Activated T-helper 17 cell treated with anti-CD3 and anti-CD28 coated beads, Interleukin-2, amount 50 U/mL, for 72 hours (primary cell): Measurements from ENCODE around the gene ATG4C. TPM values are rescaled to one million over a fixed set of nuclear protein-coding genes. Genes with fewer than 3 reads are reported as not detected.
A peak's percentile ranks its signal among the peaks of the same experiment; 100 is the strongest.
"Not testable (repeated sequence)": the region's sequence is repeated elsewhere in the genome, so short reads cannot be mapped to it uniquely, and the experiment has no call there.

Source experiments
- ATAC-seq: fragments of 150-1000 bp; cut with Tn5 transposase; replicated peaks from 2 replicates; pipeline ENCODE4 v1.10.0; 2021; ENCODE audit warnings: mild to moderate bottlenecking, moderate library complexity
- H3K27ac Mint-ChIP-seq: one replicate; pipeline ENCODE4 v1.8.0; 2022; ENCODE audit warnings: mixed read lengths
- H3K27me3 Mint-ChIP-seq: one replicate; pipeline ENCODE4 v1.8.0; 2022; ENCODE audit warnings: mixed read lengths
- H3K36me3 Mint-ChIP-seq: one replicate; pipeline ENCODE4 v1.8.0; 2022; ENCODE audit warnings: low read depth, mild to moderate bottlenecking, mixed read lengths
- H3K4me1 Mint-ChIP-seq: one replicate; pipeline ENCODE4 v1.8.0; 2022; ENCODE audit warnings: mixed read lengths
- H3K4me3 Mint-ChIP-seq: one replicate; pipeline ENCODE4 v1.8.0; 2022; ENCODE audit warnings: mild to moderate bottlenecking, mixed read lengths
- H3K9me3 Mint-ChIP-seq: one replicate; pipeline ENCODE4 v1.8.0; 2022; ENCODE audit warnings: mixed read lengths
- total RNA-seq, 2 donors: library from RNA; stranded (reverse); gene quantifications; one replicate each; pipeline ENCODE4 v1.2.3, GENCODE V29; 2022

The ATG4C gene, protein sequence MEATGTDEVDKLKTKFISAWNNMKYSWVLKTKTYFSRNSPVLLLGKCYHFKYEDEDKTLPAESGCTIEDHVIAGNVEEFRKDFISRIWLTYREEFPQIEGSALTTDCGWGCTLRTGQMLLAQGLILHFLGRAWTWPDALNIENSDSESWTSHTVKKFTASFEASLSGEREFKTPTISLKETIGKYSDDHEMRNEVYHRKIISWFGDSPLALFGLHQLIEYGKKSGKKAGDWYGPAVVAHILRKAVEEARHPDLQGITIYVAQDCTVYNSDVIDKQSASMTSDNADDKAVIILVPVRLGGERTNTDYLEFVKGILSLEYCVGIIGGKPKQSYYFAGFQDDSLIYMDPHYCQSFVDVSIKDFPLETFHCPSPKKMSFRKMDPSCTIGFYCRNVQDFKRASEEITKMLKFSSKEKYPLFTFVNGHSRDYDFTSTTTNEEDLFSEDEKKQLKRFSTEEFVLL
- total RNA-seq: 10 to 100 TPM; 15.0 to 16.0 TPM

DNA sequence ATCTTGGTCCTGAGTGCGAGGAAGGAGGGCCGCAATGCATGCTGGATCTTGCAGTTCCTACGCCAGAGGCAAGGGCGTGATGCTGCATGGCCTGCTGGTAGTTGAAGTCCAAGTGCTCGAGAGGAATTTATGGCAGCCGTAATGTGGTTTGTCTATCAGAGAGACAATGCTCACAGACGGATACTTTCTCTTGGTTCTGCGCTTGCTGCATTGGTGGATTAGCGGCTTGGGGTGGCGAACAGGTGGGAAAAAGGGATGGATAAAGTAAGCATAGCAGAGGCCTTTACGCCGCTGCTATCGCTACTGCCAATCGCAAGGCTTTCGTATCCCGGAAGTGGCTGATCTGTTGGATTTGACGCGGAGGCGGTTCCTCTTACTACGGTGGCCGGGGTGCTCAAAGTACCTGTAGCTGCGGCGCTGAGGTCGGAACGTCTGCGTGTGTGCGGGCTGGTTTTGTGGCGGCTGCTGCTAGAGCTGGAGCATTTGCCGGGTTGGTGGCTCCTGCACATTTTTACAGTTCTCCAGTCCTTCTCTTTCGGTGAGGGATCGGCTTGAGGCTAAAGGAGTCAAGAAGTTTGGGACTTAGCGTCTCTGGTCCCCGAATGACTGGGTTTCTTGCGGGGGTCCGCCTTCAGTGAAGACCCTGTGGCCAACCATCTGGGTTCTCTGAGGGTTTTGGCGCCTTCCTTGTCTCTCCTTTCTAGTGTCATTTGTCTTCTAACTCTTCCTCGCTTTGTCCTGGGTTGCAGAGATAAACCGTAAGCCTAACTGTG lies at the start of gene ATG4C:
ATG4C (plus strand) TSS at position 397 of the 773 bp plus-strand sequence. CDS start 19,655 bp downstream, outside the sequence.
- Mint-ChIP-seq H3K4me3 (no peak within 1 kb of the TSS), H3K36me3 (no peaks in the 10 kb centered on the region), H3K4me1 (peaks cover 6% of the 10 kb centered on the region), H3K27me3 (peaks cover 4% of the 10 kb centered on the region), H3K9me3 (no peaks in the 10 kb centered on the region), H3K27ac (no peak within 1 kb of the TSS)
- peak; percentile 99 for ATAC-seq

DNA sequence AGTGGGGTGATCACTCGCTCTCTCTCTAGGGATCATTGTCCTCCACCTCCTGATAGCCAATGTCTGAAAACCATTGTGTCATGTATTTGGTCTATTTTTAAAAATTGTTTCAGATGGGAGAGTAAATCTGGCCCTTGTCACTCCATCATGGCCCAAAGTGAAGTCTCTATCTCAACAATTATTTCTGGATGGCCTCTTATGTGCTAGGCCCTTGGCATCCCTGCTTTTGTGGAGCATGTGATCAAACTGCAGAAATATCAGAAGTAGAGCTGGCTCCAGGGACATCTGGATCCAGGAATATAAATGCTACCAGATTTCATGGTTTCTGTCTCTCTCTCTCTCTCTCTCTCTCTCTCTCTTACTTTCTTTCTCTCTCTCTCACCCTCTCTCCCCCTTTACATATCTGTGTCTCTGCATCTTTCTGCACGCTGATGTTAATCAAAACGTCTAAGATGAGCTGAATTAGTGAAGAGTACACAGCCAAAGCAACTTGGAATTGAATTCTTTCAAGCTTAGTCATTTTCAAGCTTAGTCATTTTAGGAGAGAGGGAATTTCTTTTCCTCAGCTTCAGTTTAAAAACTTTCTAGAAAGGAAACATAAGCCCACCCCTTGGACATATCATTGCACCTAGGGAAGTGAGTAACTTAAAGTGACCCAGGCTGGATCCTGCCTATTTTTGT lies 48.3 kb upstream of the ATG4C start:
- no peaks in the 10 kb centered on the region for H3K9me3 Mint-ChIP-seq
- peaks cover 15% of the 10 kb centered on the region for H3K27me3 Mint-ChIP-seq
- H3K4me3 Mint-ChIP-seq: no peak overlapping the region
- H3K27ac Mint-ChIP-seq: no peak overlapping the region
- ATAC-seq: no peak
- peaks cover 2% of the 10 kb centered on the region for H3K4me1 Mint-ChIP-seq
- no peaks in the 10 kb centered on the region for H3K36me3 Mint-ChIP-seq

DNA sequence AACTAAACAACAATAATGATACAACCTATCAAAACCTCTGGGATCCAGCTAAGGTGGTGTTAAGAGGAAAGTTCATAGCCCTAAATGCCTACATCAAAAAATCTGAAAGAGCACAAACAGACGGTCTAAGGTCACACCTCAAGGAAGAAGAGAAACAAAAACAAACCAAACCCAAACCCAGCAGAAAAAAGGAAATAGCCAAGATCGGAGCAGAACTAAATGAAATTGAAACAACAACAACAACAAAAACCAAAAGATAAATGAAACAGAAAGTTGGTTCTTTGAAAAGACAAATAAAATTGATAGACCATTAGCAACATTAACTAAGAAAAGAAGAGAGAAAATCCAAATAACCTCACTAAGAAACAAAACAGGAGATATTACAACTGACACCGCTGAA lies 43.2 kb upstream of the ATG4C start:
- not testable (repeated sequence) for H3K4me3 Mint-ChIP-seq, H3K4me1 Mint-ChIP-seq, H3K9me3 Mint-ChIP-seq, H3K27ac Mint-ChIP-seq, H3K36me3 Mint-ChIP-seq, ATAC-seq
- H3K27me3 Mint-ChIP-seq: peaks cover 20% of the 10 kb centered on the region

DNA sequence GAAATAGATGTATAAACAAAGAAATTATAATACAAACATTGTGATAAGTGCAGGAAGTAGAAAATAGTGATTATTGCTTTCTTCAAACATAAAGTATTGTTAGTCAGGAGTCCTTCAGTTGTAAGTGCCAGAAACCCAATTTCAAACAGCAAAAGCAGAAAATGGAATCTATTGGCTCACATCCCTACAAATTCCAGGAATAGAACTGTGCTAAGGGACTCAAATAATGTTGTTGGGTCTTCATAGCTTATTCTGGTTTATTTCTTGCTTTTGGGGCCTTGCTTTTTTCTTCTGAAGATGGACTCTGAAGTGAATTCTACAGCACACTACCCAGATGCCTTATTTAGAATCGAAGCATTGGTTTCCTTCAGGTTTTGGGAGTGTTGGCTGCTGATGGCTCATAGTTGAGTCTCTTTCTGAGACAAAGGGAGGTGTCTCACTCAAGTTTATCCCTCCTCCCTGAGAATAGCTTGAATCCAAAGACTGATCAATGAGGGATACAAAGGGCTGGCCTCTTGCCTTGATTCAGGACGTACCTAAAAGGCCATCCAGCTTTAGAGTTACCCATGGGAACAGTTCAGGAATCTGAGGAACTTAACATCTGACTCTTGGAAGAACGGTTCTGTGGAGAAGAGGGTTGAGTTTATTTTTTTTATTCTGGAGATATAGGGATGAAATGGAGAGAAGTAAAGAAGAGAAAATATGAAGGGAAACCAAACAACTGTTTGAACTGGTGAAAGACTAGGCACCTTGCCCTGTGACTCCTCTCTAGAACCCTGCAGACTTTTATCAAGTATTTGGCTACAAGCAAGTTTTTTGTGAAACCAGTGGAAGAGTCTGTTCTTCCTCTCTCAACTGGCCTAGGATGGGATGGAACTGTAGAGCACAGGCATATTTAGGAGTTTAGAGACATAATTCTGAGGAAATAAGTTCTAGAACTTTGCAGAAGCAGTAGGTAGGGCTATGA lies 39.0 kb upstream of the ATG4C start:
- H3K4me1 Mint-ChIP-seq: peaks cover 5% of the 10 kb centered on the region
- no peak for ATAC-seq
- no peaks in the 10 kb centered on the region for H3K9me3 Mint-ChIP-seq
- H3K27me3 Mint-ChIP-seq: peaks cover 11% of the 10 kb centered on the region
- H3K36me3 Mint-ChIP-seq: no peaks in the 10 kb centered on the region
- no peak overlapping the region for H3K4me3 Mint-ChIP-seq
- no peak overlapping the region for H3K27ac Mint-ChIP-seq

DNA sequence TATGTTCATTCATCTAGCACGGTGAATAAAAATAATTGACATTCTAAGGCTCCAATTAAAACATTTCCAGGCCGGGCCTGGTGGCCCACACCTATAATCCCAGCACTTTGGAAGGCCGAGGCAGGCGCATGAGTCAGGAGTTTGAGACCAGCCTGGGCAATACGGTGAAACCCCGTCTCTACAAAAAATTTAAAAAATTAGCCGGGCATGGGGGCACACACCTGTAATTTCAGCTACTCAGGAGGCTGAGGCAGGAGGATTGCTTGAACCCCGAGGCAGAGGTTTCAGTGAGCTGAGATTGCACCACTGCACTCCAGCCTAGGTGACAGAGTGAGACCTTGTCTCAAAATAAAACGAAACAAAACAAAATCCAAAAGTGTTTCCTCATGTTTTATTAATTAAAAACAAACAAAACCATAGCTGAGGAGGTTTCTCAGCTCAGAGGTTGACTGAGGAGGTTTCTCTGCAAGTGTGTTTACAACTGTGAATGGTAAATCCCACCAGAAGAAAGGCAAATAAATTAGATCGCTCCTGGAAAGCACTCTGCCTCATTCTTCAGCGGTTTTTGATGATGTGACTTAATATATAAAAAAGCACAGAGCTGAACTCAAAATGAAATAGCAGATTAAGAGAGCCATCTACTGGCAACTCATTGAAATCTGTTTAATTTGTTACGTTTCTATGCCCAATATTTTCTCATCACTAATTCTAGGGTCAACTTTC lies 37.7 kb upstream of the ATG4C start:
- no peak overlapping the region for H3K27ac Mint-ChIP-seq
- H3K4me3 Mint-ChIP-seq: no peak overlapping the region
- no peaks in the 10 kb centered on the region for H3K27me3 Mint-ChIP-seq
- ATAC-seq: no peak
- H3K9me3 Mint-ChIP-seq: no peaks in the 10 kb centered on the region
- H3K4me1 Mint-ChIP-seq: no peaks in the 10 kb centered on the region
- no peaks in the 10 kb centered on the region for H3K36me3 Mint-ChIP-seq

DNA sequence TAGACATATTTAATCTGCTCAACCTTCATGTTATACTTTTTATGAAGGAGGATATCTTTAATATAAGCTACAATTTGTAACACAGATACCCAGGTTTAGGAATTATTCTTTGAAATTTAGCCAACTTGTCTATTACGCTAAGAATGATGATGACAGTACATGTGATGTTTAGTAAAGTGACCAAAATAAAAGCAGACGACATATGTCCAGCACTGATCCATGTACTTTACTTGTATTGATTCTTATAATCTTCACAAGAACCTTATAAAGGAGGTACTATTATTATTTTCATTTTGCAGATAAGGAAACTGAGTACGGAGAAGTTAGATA lies 37.2 kb upstream of the ATG4C start:
- Mint-ChIP-seq H3K9me3 (no peaks in the 10 kb centered on the region), H3K27ac (no peak overlapping the region), H3K27me3 (no peaks in the 10 kb centered on the region), H3K4me3 (no peak overlapping the region), H3K36me3 (no peaks in the 10 kb centered on the region), H3K4me1 (no peaks in the 10 kb centered on the region)
- ATAC-seq: no peak

DNA sequence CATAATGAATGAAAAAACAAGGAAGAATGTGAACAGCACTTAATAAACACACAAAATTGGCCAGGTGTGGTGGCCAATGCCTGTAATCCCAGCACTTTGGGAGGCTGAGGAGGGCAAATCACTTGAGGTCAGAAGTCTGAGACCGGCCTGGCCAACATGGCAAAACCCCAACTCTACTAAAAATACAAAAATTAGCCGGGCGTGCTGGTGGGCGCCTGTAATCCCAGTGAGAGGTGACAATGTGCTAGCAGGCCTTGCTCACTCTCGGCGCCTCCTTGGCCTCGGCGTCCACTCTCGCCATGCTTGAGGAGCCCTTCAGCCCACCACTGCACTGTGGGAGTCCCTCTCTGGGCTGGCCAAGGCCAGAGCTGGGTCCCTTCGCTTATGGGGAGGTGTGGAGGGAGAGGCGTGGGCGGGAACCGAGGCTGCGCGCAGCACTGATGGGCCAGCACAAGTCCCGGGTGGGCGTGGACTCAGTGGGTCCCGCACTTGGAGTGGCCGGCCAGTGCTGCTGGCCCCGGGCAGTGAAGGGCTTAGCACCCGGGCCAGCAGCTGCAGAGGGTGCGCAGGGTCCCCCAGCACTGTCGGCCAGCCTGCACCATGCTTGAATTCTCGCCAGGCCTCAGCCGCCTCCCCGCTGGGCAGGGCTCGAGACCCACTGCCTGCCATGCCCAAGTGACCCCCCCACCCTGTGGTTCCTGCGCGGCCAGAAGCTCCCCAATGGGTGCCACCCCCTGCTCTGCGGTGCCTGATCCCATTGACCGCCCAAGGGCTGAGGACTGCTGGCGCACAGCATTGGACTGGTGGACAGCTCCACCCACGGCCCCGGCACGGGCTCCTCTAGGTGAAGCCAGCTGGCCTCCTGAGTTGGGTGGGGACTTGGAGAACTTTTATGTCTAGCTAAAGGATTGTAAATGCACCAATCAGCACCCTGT lies 30.6 kb upstream of the ATG4C start:
- peaks cover 11% of the 10 kb centered on the region for H3K27me3 Mint-ChIP-seq
- H3K27ac Mint-ChIP-seq: no peak overlapping the region
- H3K4me3 Mint-ChIP-seq: no peak overlapping the region
- ATAC-seq: no peak
- H3K9me3 Mint-ChIP-seq: no peaks in the 10 kb centered on the region
- no peaks in the 10 kb centered on the region for H3K36me3 Mint-ChIP-seq
- no peaks in the 10 kb centered on the region for H3K4me1 Mint-ChIP-seq

DNA sequence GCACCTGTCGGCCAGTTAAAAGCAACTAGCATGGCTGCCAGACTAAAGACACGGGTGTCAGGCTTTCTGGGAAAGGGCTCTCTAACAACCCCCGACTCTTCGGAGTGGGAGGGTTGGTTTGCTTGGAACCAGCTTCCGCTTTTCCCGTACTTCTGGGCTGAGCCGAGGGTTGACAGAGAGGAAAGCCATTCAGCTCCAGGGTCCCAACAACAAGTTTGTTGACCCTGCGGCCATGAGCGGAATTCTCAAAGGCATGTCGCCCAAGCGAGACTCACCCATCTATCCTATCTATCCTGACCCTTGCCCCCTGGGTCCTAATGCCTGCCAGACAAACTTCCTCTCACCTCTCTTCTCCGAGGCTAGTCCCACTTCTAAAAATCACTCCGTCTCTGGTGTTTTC lies 29.0 kb upstream of the ATG4C start:
- not testable (repeated sequence) for ATAC-seq, H3K4me1 Mint-ChIP-seq

DNA sequence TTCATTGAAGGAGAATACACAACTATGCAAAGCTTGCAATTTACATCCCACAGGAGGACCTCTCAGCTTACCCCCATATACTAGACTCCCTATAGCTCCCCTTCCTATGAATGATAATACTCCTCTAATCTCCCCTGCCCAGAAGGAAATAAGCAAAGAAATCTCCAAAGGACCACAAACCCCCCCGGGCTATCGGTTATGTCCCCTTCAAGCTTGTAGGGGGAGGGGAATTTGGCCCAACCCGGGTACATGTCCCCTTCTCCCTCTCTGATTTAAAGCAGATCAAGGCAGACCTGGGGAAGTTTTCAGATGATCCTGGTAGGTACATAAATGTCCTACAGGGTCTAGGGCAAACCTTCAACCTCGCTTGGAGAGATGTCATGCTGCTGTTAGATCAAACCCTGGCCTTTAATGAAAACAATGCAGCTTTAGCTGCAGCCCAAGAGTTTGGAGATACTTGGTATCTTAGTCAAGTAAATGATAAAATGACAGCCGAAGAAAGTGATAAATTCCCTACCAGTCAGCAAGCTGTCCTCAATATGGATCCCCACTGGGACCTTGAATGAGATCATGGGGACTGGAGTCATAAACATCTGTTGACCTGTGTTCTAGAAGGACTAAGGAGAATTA lies 27.6 kb upstream of the ATG4C start:
- not testable (repeated sequence) for H3K4me1 Mint-ChIP-seq, ATAC-seq, H3K36me3 Mint-ChIP-seq, H3K4me3 Mint-ChIP-seq, H3K27ac Mint-ChIP-seq, H3K9me3 Mint-ChIP-seq
- peaks cover 11% of the 10 kb centered on the region for H3K27me3 Mint-ChIP-seq

More for the DNA sequence above, 29.0 kb upstream of the ATG4C start:
- not testable (repeated sequence) for H3K4me3 Mint-ChIP-seq, H3K27ac Mint-ChIP-seq, H3K36me3 Mint-ChIP-seq, H3K9me3 Mint-ChIP-seq
- peaks cover 11% of the 10 kb centered on the region for H3K27me3 Mint-ChIP-seq

DNA sequence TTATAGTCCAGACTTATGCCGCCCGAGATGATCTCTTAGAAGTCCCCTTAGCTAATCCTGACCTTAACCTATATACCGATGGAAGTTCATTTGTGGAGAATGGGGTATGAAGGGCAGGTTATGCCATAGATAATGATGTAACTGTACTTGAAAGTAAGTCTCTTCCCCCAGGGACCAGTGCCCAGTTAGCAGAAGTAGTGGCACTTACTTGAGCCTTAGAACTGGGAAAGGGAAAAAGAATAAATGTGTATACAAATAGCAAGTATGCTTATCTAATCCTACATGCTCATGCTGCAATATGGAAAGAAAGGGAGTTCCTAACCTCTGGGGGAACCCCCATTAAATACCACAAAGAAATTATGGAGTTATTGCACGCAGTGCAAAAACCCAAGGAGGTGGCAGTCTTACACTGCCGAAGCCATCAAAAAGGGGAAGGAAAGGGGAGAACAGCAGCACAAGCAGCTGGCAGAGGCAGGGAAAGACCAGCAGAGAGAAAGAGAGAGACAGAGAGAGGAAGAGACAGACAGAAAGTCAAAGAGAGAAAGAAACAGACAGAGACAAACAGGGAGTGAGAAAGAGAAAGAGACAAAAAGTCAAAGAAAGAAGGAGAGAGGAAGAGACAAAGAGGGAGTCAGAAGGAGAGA lies 24.6 kb upstream of the ATG4C start:
- peaks cover 15% of the 10 kb centered on the region for H3K27me3 Mint-ChIP-seq
- H3K4me1 Mint-ChIP-seq, H3K4me3 Mint-ChIP-seq, H3K36me3 Mint-ChIP-seq, ATAC-seq, H3K27ac Mint-ChIP-seq, H3K9me3 Mint-ChIP-seq: not testable (repeated sequence)

DNA sequence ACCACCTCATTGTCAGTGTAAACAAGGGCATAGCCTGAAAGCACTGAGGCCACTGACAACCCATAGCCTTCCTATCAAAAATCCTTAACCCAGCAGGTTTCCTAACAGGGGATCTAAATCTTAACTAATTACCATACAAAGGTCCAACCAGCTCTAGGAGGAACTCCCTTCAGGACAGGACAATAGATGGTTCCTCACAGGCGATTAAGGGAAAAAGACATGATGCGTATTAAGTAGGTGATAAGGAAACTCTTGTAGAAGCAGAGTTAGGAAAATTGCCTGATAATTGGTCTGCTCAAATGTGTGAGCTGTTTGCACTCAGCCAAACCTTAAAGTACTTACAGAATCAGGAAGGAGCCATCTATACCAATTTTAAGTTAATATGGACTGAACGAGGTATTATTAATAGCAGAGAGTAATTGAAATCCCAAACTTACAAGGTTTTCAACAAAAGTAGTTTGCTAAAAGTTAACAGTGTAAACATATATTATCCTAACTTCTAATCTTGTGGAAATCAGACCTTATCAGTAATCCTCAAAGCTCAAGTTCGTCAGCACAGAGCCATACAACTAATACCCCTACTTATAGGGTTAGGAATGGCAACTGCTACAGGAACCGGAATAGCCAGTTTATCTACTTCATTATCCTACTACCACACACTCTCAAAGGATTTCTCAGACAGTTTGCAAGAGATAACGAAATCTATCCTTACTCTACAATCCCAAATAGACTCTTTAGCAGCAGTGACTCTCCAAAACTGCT lies 23.7 kb upstream of the ATG4C start:
- peaks cover 14% of the 10 kb centered on the region for H3K27me3 Mint-ChIP-seq
- not testable (repeated sequence) for H3K4me3 Mint-ChIP-seq, H3K4me1 Mint-ChIP-seq, ATAC-seq, H3K27ac Mint-ChIP-seq, H3K36me3 Mint-ChIP-seq, H3K9me3 Mint-ChIP-seq
